Right atrium auricular region (tissue), 2 donors: ENCODE measurements around the gene NOC3L. TPM values are rescaled to one million over a fixed set of nuclear protein-coding genes. Genes with fewer than 3 reads are reported as not detected.

Experiments
- DNase-seq: peaks from one replicate; pipeline ENCODE4 v3.0.0-alpha.2; 2019; ENCODE audit warnings: low spot score
- H3K27ac ChIP-seq, 2 donors: fragments of 200-600 bp; sonication (generic); 1 replicate in 1 of 2; 2 replicates in 1 of 2; pipeline ENCODE4 v1.5.1; 2016 to 2019
- H3K27me3 ChIP-seq, 2 donors: fragments of 200-600 bp; sonication (generic); one replicate each; pipeline versions ENCODE4 v1.5.1 to v1.6.0; 2017 to 2019
- H3K36me3 ChIP-seq: fragments of 200-600 bp; sonication (generic); one replicate; pipeline ENCODE4 v1.5.1; 2016
- H3K4me1 ChIP-seq, 2 donors: fragments of 200-600 bp; sonication (generic); one replicate each; pipeline versions ENCODE4 v1.5.1 to v1.6.0; 2017 to 2019
- H3K4me3 ChIP-seq, 2 donors: fragments of 200-600 bp; sonication (generic); 1 replicate in 1 of 2; 2 replicates in 1 of 2; pipeline ENCODE4 v1.5.1; 2017 to 2019; ENCODE audit warnings: mild to moderate bottlenecking in 1 of 2, moderate library complexity in 1 of 2
- H3K9me3 ChIP-seq, 2 donors: fragments of 200-600 bp; sonication (generic); one replicate each; pipeline ENCODE4 v1.5.1; 2019
- total RNA-seq, 2 donors: library from RNA; depleted of rRNA; stranded (reverse); fragments of >200 nt; gene quantifications; one replicate each; pipeline ENCODE4 v1.1.0, GENCODE V29; 2016
- TF ChIP-seq, protein P1 (sequence below), 2 donors: fragments of 200-600 bp; sonication (generic); IDR thresholded peaks; one replicate each; pipeline ENCODE4 v1.5.1; 2019; ENCODE audit warnings: antibody characterized with exemption in 2 of 2

Gene NOC3L
- total RNA-seq, 2 donors from 2014 or later = 6.0 to 7.9 TPM

GRCh38 chr10:94366382-94366781 is 3.6 kb upstream of the NOC3L start:
- TF ChIP-seq, protein P1, sequence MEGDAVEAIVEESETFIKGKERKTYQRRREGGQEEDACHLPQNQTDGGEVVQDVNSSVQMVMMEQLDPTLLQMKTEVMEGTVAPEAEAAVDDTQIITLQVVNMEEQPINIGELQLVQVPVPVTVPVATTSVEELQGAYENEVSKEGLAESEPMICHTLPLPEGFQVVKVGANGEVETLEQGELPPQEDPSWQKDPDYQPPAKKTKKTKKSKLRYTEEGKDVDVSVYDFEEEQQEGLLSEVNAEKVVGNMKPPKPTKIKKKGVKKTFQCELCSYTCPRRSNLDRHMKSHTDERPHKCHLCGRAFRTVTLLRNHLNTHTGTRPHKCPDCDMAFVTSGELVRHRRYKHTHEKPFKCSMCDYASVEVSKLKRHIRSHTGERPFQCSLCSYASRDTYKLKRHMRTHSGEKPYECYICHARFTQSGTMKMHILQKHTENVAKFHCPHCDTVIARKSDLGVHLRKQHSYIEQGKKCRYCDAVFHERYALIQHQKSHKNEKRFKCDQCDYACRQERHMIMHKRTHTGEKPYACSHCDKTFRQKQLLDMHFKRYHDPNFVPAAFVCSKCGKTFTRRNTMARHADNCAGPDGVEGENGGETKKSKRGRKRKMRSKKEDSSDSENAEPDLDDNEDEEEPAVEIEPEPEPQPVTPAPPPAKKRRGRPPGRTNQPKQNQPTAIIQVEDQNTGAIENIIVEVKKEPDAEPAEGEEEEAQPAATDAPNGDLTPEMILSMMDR (IDR thresholded peaks at IDR 0.05) = no peak
- H3K36me3 ChIP-seq = no peaks in the 10 kb centered on the region
- no peaks in the 10 kb centered on the region for H3K9me3 ChIP-seq
- DNase-seq = no peak
- peaks cover 0 to 15% of the 10 kb centered on the region in 2 donors for H3K4me1 ChIP-seq
- no peaks in the 10 kb centered on the region for H3K27me3 ChIP-seq
- no peak overlapping the region for H3K27ac ChIP-seq
- H3K4me3 ChIP-seq = no peak overlapping the region

- TF ChIP-seq, protein P1 (IDR thresholded peaks at IDR 0.05) = no peak
These were observed 1.7 kb upstream of the NOC3L start for GRCh38 chr10:94364482-94364881.

DNA sequence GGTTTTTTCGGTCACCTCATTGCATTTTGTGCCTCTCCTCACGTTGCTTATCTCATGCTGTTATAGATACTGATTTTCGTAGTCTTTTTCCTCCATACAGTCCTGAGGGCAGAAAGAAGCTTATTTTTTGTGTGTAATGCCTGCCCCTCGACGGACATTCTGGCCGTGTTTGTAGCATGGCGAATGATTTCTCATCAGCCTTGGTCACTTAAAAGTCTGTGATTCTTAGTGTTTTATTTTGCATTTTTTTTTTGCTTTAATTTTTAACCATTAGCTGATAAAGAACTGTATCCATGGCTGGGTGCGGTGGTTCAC is 469 bp upstream of the NOC3L start:
- TF ChIP-seq, protein P1 (IDR thresholded peaks at IDR 0.05) = peak in 1 of 2 donors; percentile 22
- Histone ChIP-seq H3K27ac (peak overlapping the region in 1 of 2 donors; percentile 7), H3K4me1 (peaks cover 0 to 26% of the 10 kb centered on the region in 2 donors), H3K36me3 (no peaks in the 10 kb centered on the region), H3K4me3 (peak overlapping the region; percentile 74 to 78), H3K9me3 (no peaks in the 10 kb centered on the region), H3K27me3 (no peaks in the 10 kb centered on the region)
- DNase-seq = no peak

More at GRCh38 chr10:94364482-94364881, 1.7 kb upstream of the NOC3L start:
- Histone ChIP-seq H3K9me3 (no peaks in the 10 kb centered on the region), H3K4me3 (no peak overlapping the region), H3K27ac (no peak overlapping the region), H3K4me1 (peaks cover 0 to 23% of the 10 kb centered on the region in 2 donors), H3K36me3 (no peaks in the 10 kb centered on the region), H3K27me3 (no peaks in the 10 kb centered on the region)
- DNase-seq = no peak

DNA sequence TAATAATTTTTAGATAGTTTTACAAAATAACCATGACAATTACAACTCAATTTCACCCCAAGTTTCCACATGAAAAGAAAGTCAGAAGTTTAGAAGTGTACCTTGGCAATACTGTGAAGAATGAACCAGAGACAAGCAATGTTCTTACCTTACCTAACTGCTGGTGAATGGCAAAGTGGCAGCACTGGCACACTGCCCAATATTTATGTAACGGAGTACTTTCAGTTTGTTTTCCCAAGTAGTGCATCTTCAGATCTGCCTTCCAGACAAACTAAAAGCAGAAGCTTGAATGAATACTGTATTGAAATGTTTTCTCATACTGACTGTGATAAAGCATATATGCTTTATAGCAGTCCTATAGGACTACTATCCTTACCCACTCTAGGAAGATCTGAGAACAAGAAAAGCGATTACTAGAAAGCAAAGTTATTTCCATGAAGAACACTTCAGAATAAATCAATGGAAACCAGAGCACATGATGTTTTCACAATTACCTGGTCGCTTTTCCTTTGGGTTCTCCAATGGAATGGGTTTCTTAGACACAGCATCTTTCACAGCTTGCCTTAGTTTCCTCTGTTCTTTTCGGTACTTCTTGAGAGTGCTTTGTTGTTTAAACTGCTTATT is 1.5 kb downstream of the NOC3L start:
- H3K4me3 ChIP-seq = no peak overlapping the region

DNA sequence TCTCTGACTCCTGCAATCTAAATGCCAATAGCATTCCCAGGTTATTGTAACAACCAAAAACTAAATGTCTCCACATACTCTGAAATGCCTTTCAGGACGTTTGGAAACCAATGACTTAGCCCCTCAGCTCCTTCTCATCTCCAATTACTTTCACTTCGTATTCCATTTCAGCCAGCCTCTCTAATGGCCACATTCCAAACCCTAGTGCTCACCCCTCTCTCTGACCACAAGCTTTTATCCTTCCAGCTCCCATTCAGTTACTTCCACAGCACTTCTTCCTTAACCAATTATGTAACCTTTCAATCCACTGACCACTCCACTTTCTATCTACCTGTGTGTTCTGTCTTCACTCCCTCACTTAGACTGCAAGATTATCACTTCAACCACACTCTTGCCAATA is 4.3 kb downstream of the NOC3L start:
- no peak for DNase-seq
- Histone ChIP-seq H3K9me3 (no peaks in the 10 kb centered on the region), H3K27me3 (no peaks in the 10 kb centered on the region), H3K4me3 (no peak overlapping the region), H3K36me3 (peaks cover 11% of the 10 kb centered on the region), H3K27ac (no peak overlapping the region), H3K4me1 (peaks cover 0 to 27% of the 10 kb centered on the region in 2 donors)
- TF ChIP-seq, protein P1 (IDR thresholded peaks at IDR 0.05) = no peak

More for the DNA sequence above, 1.5 kb downstream of the NOC3L start:
- Histone ChIP-seq H3K9me3 (no peaks in the 10 kb centered on the region), H3K27ac (no peak overlapping the region), H3K27me3 (no peaks in the 10 kb centered on the region), H3K4me1 (peaks cover 0 to 27% of the 10 kb centered on the region in 2 donors), H3K36me3 (peaks cover 11% of the 10 kb centered on the region)
- TF ChIP-seq, protein P1 (IDR thresholded peaks at IDR 0.05) = no peak
- no peak for DNase-seq

DNA sequence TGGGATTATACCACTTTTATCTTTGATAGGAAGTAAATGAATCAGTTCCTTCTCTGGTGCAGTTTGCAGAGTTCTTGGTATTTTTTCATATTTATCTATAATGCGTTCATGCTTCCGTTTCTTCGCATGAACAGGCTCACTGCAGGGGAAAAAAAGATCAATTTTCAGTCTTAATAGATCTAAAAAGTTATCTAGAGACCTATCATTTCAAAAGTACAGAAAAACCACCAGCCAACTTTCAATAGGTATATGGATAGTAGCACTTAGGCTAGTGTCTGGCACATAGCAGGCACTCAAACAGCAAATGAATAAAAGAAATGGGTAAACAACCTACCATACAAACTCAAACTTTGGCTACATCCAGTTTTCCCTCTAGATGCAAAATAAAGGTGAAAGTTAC is 5.5 kb downstream of the NOC3L start:
- no peak overlapping the region for H3K27ac ChIP-seq
- DNase-seq = no peak
- no peaks in the 10 kb centered on the region for H3K27me3 ChIP-seq
- H3K4me1 ChIP-seq = peaks cover 0 to 20% of the 10 kb centered on the region in 2 donors
- no peak overlapping the region for H3K4me3 ChIP-seq
- H3K36me3 ChIP-seq = peaks cover 11% of the 10 kb centered on the region
- TF ChIP-seq, protein P1 (IDR thresholded peaks at IDR 0.05) = no peak
- peaks cover 0 to under 1% of the 10 kb centered on the region in 2 donors for H3K9me3 ChIP-seq
